HepG2 (cell line): Measurements from ENCODE around the gene SIAH3. TPM values are rescaled to one million over a fixed set of nuclear protein-coding genes. Genes with fewer than 3 reads are reported as not detected.

ENCODE experiments used
- ATAC-seq: fragments of 200-7000 bp; cut with Tn5 transposase; 3 replicates; pipeline ENCODE4 v1.9.1; 2020; ENCODE audit warnings: mild to moderate bottlenecking, moderate library complexity
- Bru-seq: library from RNA; stranded (reverse); fragments of 400-500 nt; gene quantifications from one replicate; lab custom pipeline; 2021; lab: Mats Ljungman, UMichigan
- BruChase-seq, 2 experiments: library from RNA; stranded (reverse); fragments of 400-500 nt; gene quantifications; one replicate each; lab custom pipeline; 2021; lab: Mats Ljungman, UMichigan
- BruUV-seq: library from RNA; stranded (reverse); fragments of 400-500 nt; replicated peaks from 2 replicates; lab custom pipeline; 2021; lab: Mats Ljungman, UMichigan
- CTCF ChIA-PET: fragments of 300-600 bp; formaldehyde crosslinking; extraction: SDS; loops from one replicate; lab custom pipeline; 2021; ENCODE audit warnings: low total read pairs, inconsistent platforms, low intra/inter-chr PET ratio; lab: Yijun Ruan, JAX
- POLR2A ChIA-PET: fragments of 350-600 bp; sonication (Branson Sonifier 250); formaldehyde crosslinking; loops from one replicate; lab custom pipeline; 2020; ENCODE audit warnings: antibody characterized with exemption, inconsistent platforms; lab: Yijun Ruan, JAX
- DNase-seq: peaks from one replicate; pipeline ENCODE4 v3.0.0-alpha.2; 2015; ENCODE audit warnings: low spot score
- FAIRE-seq: peaks from 3 replicates; lab custom pipeline; 2011; peaks lifted over from hg19 to GRCh38; lab: Jason Lieb, UNC
- H2AFZ ChIP-seq: one replicate; pipeline ENCODE4 v1.6.1; 2011; ENCODE audit warnings: low read length, inconsistent platforms
- H3K27ac ChIP-seq: fragments of 300-600 bp; 3 replicates; pipeline ENCODE4 v1.8.0; 2011; ENCODE audit warnings: mixed run types, mild to moderate bottlenecking, mixed read lengths, low read length, inconsistent platforms; ENCODE audit not compliant: insufficient read depth; ENCODE audit errors: extremely low read length
- H3K27me3 ChIP-seq, 2 experiments: fragments of 200-600 bp in 1 of 2; 2 replicates in 1 of 2; 3 replicates in 1 of 2; pipeline versions ENCODE4 v1.6.0 to v1.8.0; 2011; ENCODE audit warnings: low read length in 2 of 2, mild to moderate bottlenecking in 2 of 2, moderate library complexity in 2 of 2, inconsistent platforms in 1 of 2; ENCODE audit not compliant: insufficient read depth in 2 of 2, control insufficient read depth in 1 of 2
- H3K36me3 ChIP-seq, 2 experiments: fragments of 200-600 bp in 1 of 2; replicated peaks in 1 of 2; 2 replicates in 1 of 2; 3 replicates in 1 of 2; pipeline versions ENCODE4 v1.5.1 to v1.8.0; 2011; ENCODE audit warnings: low read length in 2 of 2, inconsistent platforms in 1 of 2; ENCODE audit not compliant: insufficient read depth in 2 of 2, control insufficient read depth in 1 of 2
- H3K4me1 ChIP-seq: 2 replicates; pipeline ENCODE4 v1.5.1; 2012; ENCODE audit warnings: low read length, inconsistent platforms; ENCODE audit not compliant: insufficient read depth
- H3K4me2 ChIP-seq: 2 replicates; pipeline ENCODE4 v1.6.0; 2011; ENCODE audit warnings: low read depth, low read length, inconsistent platforms
- H3K4me3 ChIP-seq, 3 experiments: fragments of 200-600 bp in 1 of 3; sonication (generic), shearing (Covaris generic) in 1 of 3; replicated peaks in 1 of 3; 2 replicates each; pipeline ENCODE4 v1.5.1; 2011 to 2016; ENCODE audit warnings: low read length in 3 of 3, inconsistent platforms in 2 of 3, low read depth in 2 of 3, mild to moderate bottlenecking in 2 of 3, control low read depth in 1 of 3, mixed read lengths in 1 of 3; ENCODE audit not compliant: insufficient read depth in 1 of 3
- H3K79me2 ChIP-seq: one replicate; pipeline ENCODE4 v1.6.1; 2011; ENCODE audit warnings: low read length, inconsistent platforms; ENCODE audit not compliant: insufficient read depth
- H3K9ac ChIP-seq: 2 replicates; pipeline ENCODE4 v1.6.0; 2011; ENCODE audit warnings: mild to moderate bottlenecking, low read depth, low read length, inconsistent platforms; ENCODE audit not compliant: insufficient read depth
- H3K9me3 ChIP-seq: 2 replicates; pipeline ENCODE4 v1.5.1; 2012; ENCODE audit warnings: mild to moderate bottlenecking, low read length
- H4K20me1 ChIP-seq: 2 replicates; pipeline ENCODE4 v1.6.0; 2011; ENCODE audit warnings: inconsistent platforms, mild to moderate bottlenecking, low read length, moderate library complexity; ENCODE audit not compliant: insufficient read depth
- EZH2 ChIP-seq: conservative IDR thresholded peaks from 2 replicates; pipeline ENCODE4 v1.6.1; 2012; ENCODE audit warnings: mild to moderate bottlenecking, low read depth, low read length, moderate library complexity
- ZNF678 ChIP-seq: sonication (generic); formaldehyde crosslinking; IDR thresholded peaks from 2 replicates; pipeline ENCODE4 v1.4.0; 2020; ENCODE audit warnings: mild to moderate bottlenecking, missing genetic modification reagents
- WGBS: methylation state at CpG from one replicate; pipeline ENCODE4 v1.1.6; 2017; ENCODE audit warnings: low lambda C conversion rate; 5-methylcytosine and 5-hydroxymethylcytosine counted together
- in situ Hi-C: cut with HindIII; loops from 2 replicates; pipeline ENCODE4 v1.10.0; 2017; ENCODE audit warnings: low pct_unique_long_range_greater_than_20kb; ENCODE audit not compliant: extremely low pct_ligation_motif_present
- intact Hi-C: fragments of 100-400 bp; cut with micrococcal nuclease; formaldehyde crosslinking; loops from one replicate; pipeline ENCODE4 v1.10.0; 2022; ENCODE audit not compliant: unreplicated experiment
- long read RNA-seq, 2 experiments: library from RNA in 1 of 2; library from polyadenylated mRNA in 1 of 2; stranded (forward) in 1 of 2; unstranded in 1 of 2; transcript quantifications; one replicate each; pipeline ENCODE4 v2.0.0, GENCODE V29; 2019 to 2022
- polyA minus RNA-seq, 3 experiments: library from RNA; depleted of rRNA, polyadenylated mRNA; stranded (reverse); fragments of >200 nt; gene quantifications; 2 replicates each; pipeline ENCODE4 v1.2.3, GENCODE V29; 2011; ENCODE audit warnings: low replicate concordance in 1 of 3
- polyA plus RNA-seq, 8 experiments: library from polyadenylated mRNA; depleted of rRNA in 3 of 8; stranded (reverse) in 7 of 8; unstranded in 1 of 8; fragments of >200 nt; fragmentation: Illumina TruSeq in 4 of 8; extraction: Trizol in 4 of 8; gene quantifications; 2 replicates each; pipeline versions ENCODE4 v1.2.1 to v1.2.3, GENCODE V29; 2011 to 2016; ENCODE audit warnings: low read depth in 4 of 8, missing spikeins in 1 of 8, mixed read lengths in 1 of 8; ENCODE audit not compliant: insufficient read depth in 1 of 8
- total RNA-seq, 5 experiments: library from RNA; depleted of rRNA; stranded (reverse); fragments of >200 nt; fragmentation: Illumina TruSeq; extraction: Trizol; gene quantifications; 2 replicates each; pipeline ENCODE4 v1.2.3, GENCODE V29; 2016; ENCODE audit warnings: low read depth in 1 of 5

The SIAH3 gene
- not detected in 2 replicates for total RNA-seq (2016; rRNA removed; fragmentation: Illumina TruSeq; extraction: Trizol)
- total RNA-seq (2016; cell fraction: cytosol; rRNA removed; fragmentation: Illumina TruSeq; extraction: Trizol; ENCODE audit: low read depth) = not detected in 2 replicates
- not detected in 2 replicates for total RNA-seq (2016; cell fraction: insoluble cytoplasmic fraction; rRNA removed; fragmentation: Illumina TruSeq; extraction: Trizol)
- total RNA-seq (2016; cell fraction: membrane; rRNA removed; fragmentation: Illumina TruSeq; extraction: Trizol) = not detected in 2 replicates
- not detected in 2 replicates for total RNA-seq (2016; cell fraction: nucleus; rRNA removed; fragmentation: Illumina TruSeq; extraction: Trizol)
- not detected in 2 replicates for polyA plus RNA-seq (2011; rRNA removed)
- polyA plus RNA-seq (2011; cell fraction: cytosol; rRNA removed) = not detected in 2 replicates
- not detected in 2 replicates for polyA plus RNA-seq (2011; cell fraction: nucleus; rRNA removed)
- polyA plus RNA-seq (2012) = 0.01 TPM in 1 of 2 replicates, not detected in the other
- polyA plus RNA-seq (2016; cell fraction: cytosol; fragmentation: Illumina TruSeq; extraction: Trizol; ENCODE audit: low read depth) = not detected in 2 replicates
- not detected in 2 replicates for polyA plus RNA-seq (2016; cell fraction: insoluble cytoplasmic fraction; fragmentation: Illumina TruSeq; extraction: Trizol; ENCODE audit: low read depth)
- not detected in 2 replicates for polyA plus RNA-seq (2016; cell fraction: membrane; fragmentation: Illumina TruSeq; extraction: Trizol; ENCODE audit: low read depth)
- polyA plus RNA-seq (2016; cell fraction: nucleus; fragmentation: Illumina TruSeq; extraction: Trizol; ENCODE audit: insufficient read depth, low read depth) = not detected in 2 replicates
- polyA minus RNA-seq (2011; rRNA and poly(A)+ RNA removed; ENCODE audit: low replicate concordance) = not detected in 2 replicates
- not detected in 2 replicates for polyA minus RNA-seq (2011; cell fraction: cytosol; rRNA and poly(A)+ RNA removed)
- polyA minus RNA-seq (2011; cell fraction: nucleus; rRNA and poly(A)+ RNA removed) = not detected in 2 replicates
- Bru-seq, nascent RNA = not detected
- BruChase-seq, experiment 1, labeled RNA remaining after a 6-hour chase = percentile 2 among the genes with signal in this experiment
- not detected for BruChase-seq, experiment 2, labeled RNA remaining after a 2-hour chase
- long read RNA-seq, experiment 1 = 0 reads
- long read RNA-seq, experiment 2 = 0 reads

GRCh38 chr13:45851171-45851921 is at the start of gene SIAH3:
SIAH3 (minus strand) TSS chr13:45851753; CDS start chr13:45851629, 124 bp downstream.
- POLR2A ChIA-PET = no interaction called here
- Histone ChIP-seq H3K9me3 (peaks cover 11% of the 10 kb centered on the region), H3K9ac (no peak within 1 kb of the TSS), H3K4me2 (no peak within 1 kb of the TSS), H3K4me3 (no peak within 1 kb of the TSS), H4K20me1 (no peaks in the 10 kb centered on the region), H3K27me3 (peaks cover 8 to 61% of the 10 kb centered on the region in 2 experiments), H3K36me3 (no peaks in the 10 kb centered on the region; a peak in 1 of 5 replicates), H3K79me2 (no peaks in the 10 kb centered on the region), H3K27ac (no peak within 1 kb of the TSS), H2AFZ (no peak within 1 kb of the TSS), H3K4me1 (no peaks in the 10 kb centered on the region)
- TF ChIP-seq EZH2 = peak; percentile 1; the same call in 1 of the 2 replicates
- TF ChIP-seq ZNF678 = no peak
- ATAC-seq (0 out of 3 replicates have a peak, but pooled peaks have one; percentile 29), DNase-seq (no peak), FAIRE-seq (no peak)
- intact Hi-C loops (no loop called here), in situ Hi-C loops (no loop called here)
- no TSS peak for BruUV-seq
- CTCF ChIA-PET = no interaction called here
- 31% methylated on average over 35 of the region's 35 CpGs for WGBS
